Thyroid gland (tissue), 4 donors: ENCODE measurements around the gene CEP152.

ENCODE experiments used
- POLR2A ChIP-seq, 2 donors: fragments of 450-650 bp; IDR thresholded peaks; one replicate each; pipeline ENCODE4 v1.6.1; 2017; ENCODE audit warnings: antibody characterized with exemption in 2 of 2, mild to moderate bottlenecking in 2 of 2, moderate library complexity in 1 of 2
- TF ChIP-seq, protein P1 (sequence below), 6 experiments: fragments of 200-600 bp in 3 of 6; fragments of 450-650 bp in 3 of 6; sonication (generic) in 3 of 6; IDR thresholded peaks; one replicate each; pipeline ENCODE4 v1.5.1; 2016 to 2019; ENCODE audit warnings: antibody characterized with exemption in 6 of 6, mild to moderate bottlenecking in 2 of 6, inconsistent platforms in 1 of 6, moderate library complexity in 1 of 6

- TF ChIP-seq, protein P1, sequence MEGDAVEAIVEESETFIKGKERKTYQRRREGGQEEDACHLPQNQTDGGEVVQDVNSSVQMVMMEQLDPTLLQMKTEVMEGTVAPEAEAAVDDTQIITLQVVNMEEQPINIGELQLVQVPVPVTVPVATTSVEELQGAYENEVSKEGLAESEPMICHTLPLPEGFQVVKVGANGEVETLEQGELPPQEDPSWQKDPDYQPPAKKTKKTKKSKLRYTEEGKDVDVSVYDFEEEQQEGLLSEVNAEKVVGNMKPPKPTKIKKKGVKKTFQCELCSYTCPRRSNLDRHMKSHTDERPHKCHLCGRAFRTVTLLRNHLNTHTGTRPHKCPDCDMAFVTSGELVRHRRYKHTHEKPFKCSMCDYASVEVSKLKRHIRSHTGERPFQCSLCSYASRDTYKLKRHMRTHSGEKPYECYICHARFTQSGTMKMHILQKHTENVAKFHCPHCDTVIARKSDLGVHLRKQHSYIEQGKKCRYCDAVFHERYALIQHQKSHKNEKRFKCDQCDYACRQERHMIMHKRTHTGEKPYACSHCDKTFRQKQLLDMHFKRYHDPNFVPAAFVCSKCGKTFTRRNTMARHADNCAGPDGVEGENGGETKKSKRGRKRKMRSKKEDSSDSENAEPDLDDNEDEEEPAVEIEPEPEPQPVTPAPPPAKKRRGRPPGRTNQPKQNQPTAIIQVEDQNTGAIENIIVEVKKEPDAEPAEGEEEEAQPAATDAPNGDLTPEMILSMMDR (IDR thresholded peaks at IDR 0.05): no peak
- TF ChIP-seq POLR2A (IDR thresholded peaks at IDR 0.05): no peak
Measured at GRCh38 chr15:48761393-48762158, 49.3 kb downstream of the CEP152 start.
